Measurements from ENCODE around the gene DENND5A.
"Not testable (repeated sequence)": the region's sequence is repeated elsewhere in the genome, so short reads cannot be mapped to it uniquely, and the experiment has no call there.

Gene DENND5A

GRCh38 chr11:9170450-9170849 lies 94.7 kb downstream of the DENND5A start:
- DNase-seq: no peak

- no peak for DNase-seq
Measured at GRCh38 chr11:9169595-9170295, 95.4 kb downstream of the DENND5A start.

DNA sequence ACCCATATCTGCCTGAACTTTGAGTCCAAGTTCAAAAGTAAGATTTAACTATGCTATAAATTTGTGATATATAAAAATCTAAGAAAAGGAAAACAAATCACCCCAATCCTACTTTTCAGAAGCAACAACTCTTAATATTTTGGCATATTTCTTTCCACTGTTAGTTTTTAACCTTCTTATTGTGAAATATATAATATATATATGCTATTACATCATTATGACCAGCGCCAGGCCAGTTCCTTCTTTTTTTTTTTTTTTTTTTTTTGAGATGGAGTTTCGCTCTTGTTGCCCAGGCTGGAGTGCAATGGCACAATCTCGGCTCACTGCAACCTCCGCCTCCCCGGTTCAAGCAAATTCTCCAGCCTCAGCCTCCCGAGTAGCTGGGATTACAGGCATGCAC lies 103.2 kb downstream of the DENND5A start:
- DNase-seq: not testable (repeated sequence)

DNA sequence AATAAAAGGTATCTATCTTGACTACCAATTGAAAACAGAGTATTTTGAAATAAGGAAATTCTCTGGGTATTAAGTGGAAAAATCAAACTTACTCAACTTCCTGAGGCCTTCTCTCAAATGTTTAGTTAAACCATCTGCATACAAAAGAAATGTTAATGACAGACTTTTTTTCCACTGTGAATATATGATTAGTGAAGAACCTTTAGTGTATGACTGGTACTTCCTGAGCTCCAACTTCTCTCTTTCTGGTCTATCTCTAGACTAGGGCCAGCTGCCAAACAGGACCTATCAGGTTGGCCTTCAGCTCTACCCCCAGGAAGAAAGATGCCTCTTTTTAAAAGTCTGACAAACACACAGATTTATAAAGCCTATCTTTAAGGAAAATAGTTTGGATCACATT lies 105.0 kb downstream of the DENND5A start:
- no peak for DNase-seq

GRCh38 chr11:9158898-9159391 lies 106.2 kb downstream of the DENND5A start:
- DNase-seq: no peak

DNA sequence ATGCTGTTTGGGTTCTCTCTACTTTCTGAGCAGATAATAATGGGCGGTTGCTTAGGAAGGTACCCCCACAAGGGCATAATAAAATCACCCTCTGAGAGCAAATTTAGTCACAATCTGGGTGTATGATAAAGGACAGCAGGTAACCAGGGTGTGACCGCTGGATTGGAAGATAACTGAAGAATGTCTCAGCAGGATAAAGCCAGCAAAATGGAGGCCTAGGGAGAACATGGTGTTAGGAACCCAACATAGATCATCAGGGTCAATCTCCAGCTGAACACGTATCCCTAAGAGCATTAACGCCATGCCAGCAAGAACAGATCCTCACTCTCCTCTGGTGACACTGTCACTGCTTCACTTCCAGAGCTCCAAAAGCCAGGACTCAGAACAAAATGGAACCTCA lies 109.2 kb downstream of the DENND5A start:
- no peak for DNase-seq

- peak; percentile 42 for DNase-seq
Measured at GRCh38 chr11:9153651-9154050, 111.5 kb downstream of the DENND5A start.

- DNase-seq: no peak
Measured at GRCh38 chr11:9151631-9152030, 113.5 kb downstream of the DENND5A start.

DNA sequence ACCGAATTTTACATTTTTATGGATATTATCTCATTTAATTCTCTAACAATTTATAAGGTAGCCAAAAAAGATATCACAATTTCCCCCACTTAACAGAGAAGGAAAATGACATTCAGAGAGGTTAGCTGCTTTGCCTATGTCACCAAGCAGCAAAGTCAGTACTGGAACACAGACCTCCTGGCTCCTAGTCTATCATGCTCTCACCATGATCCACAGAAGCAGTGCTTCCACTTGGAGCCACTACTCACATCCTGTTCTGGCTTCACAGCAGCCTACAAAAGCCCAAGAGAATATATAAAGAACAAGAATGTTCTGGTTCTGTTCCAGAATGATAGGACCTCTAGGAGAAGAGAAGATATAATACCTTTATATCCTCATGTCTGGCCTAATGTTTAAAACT lies 114.2 kb downstream of the DENND5A start:
- DNase-seq: no peak

- no peak for DNase-seq
Measured at GRCh38 chr11:9150501-9150900, 114.6 kb downstream of the DENND5A start.

- no peak for DNase-seq
Measured at GRCh38 chr11:9148727-9149126, 116.4 kb downstream of the DENND5A start.

GRCh38 chr11:9148035-9148434 lies 117.1 kb downstream of the DENND5A start:
- DNase-seq: no peak

GRCh38 chr11:9146477-9146876 lies 118.7 kb downstream of the DENND5A start:
- no peak for DNase-seq

DNA sequence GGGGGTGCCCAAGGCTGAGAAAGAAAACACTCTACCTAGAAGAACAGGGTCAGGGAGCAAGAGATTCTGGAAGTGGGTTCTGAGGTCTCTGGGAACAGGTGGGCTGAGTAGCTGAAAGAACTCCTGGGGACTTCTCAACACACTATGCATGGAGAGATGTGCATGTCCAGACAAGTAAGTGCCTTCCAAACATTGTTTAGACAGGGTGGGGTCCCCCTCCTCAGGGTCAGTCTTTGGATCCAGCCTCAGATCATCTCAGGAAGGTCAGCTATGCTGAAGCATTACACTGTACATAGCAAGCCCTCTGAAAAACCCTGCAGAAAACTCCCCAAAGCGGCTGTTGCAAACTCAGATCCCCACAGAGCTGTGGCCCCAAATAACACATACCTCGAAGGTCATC lies 119.9 kb downstream of the DENND5A start:
- DNase-seq: no peak

DNA sequence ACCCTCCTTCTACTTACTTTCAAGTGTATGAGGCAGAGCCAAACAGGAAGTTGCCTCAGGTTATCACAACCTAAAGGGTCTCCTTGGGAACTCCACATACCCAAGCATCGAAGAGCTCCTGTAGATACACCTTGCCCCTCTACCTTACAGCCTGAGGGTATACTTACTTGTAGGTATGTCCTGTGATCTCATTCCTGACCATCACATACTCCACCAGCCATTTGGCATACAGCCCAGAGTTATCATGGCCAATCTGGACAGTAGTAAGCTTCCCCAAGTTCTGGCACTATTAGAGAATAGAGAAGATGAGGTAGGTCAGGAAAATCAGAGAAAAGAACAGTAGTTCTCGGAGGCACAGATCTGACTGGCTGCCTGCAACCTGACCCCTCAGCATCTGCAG lies 120.3 kb downstream of the DENND5A start:
- no peak for DNase-seq

GRCh38 chr11:9143721-9144120 lies 121.4 kb downstream of the DENND5A start:
- DNase-seq: no peak

DNA sequence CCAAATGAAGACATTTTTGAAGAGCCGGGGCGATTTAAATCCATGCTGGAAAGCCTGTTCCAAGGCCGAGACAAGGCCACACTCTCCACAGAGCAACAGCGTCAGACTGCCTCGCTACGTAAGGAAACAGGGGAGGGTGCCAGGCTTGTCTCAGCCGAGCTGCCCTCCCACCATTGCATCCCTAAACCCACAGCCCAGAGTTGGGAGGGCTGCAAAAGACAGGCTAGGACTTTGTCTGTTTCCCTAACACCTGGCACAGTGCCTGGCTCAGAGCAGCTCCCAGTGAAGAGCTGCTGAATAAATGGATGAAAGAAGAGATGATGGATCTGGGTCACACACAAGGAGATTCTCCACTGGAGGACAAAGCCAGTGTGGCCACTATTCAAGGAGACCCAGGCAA lies 122.4 kb downstream of the DENND5A start:
- DNase-seq: no peak

DNA sequence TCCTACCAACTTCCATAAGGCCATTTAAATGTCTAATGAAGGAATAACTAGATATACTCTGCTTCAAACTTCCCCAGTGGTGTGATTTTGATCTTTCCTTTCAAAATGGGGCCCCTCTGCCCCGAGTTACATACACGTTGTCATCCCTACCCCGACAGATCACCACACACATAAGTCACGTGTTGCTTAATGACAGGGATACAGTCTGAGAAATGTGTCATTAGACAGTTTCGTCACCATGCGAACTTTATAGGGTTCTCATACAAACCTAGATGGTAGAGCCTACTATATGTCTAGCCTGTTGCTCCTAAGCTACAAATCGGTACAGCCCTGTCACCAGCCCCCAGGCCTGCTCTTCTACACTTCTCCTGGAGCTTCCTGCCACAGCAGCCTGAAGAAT lies 124.0 kb downstream of the DENND5A start:
- DNase-seq: no peak

- no peak for DNase-seq
Measured at GRCh38 chr11:9139628-9140357, 125.4 kb downstream of the DENND5A start.

GRCh38 chr11:9138612-9139579 lies 126.3 kb downstream of the DENND5A start:
- peak; percentile 98 for DNase-seq

DNA sequence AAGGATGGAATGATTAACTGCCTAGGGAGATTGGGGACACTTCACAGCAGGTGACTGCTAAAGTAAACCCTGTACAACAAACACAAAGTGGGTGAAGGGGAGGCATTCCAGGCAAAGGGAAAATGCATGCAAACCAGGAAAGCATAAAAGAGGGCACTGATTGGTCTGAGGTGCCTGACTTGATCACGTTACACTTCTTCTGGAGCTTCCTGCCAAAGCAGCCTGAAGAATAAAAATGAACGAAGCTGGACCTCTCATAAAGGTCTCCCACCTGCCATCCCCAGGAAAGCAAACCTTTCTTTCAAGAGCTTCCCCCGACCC lies 127.1 kb downstream of the DENND5A start:
- DNase-seq: peak; percentile 84

DNA sequence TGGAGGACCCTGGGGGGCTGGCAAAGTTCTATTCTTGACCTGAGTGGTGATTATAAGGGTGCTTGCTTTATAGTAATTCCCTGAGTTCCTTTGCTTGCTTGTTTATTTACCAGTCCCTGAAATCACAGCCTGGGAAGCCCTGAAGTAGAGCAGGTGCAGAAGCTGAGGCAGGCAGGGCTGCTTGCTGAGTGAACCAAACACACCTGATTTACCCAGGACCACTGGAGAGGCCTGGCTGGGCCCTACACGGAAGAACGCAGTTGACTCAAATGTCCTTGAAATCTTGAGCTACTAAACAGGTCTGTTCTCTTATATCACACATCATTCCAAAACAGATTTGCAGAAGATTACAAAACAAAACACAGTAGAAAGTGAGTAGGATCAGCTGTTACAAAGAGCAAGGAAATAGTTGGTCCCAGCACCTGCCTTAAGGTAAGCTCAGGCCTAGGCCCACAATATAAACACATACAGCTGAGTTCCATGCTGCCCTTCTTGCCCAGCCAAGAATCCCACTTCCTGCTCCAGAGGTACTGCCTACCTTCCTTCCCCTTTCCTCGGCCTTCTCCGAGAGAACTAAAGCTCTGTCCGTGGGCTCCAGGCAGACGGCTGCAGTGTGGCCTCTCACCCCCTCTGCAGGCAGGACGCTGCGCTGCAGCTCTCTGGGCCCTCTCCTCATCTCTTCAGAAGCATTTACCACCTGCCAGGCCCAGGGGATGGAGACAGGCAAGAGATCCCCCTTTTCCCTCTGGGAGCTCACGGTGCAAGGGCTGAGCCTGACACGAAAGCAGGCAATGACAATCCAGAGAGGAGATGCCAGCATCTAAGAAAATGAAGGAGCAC lies 127.6 kb downstream of the DENND5A start:
- DNase-seq: peak; percentile 86

All from NCI-H1105 treated with DMSO at 0.1 percent for 48 hours (cell line).